Transverse colon (tissue), 4 donors: ENCODE data around the gene AXIN1. TPM values are rescaled to one million over a fixed set of nuclear protein-coding genes. Genes with fewer than 3 reads are reported as not detected.

ENCODE experiments used
- DNase-seq: peaks from one replicate; pipeline ENCODE4 v3.0.0-alpha.2; 2019
- H3K27ac ChIP-seq, 4 donors: fragments of 200-600 bp; sonication (generic); 2 replicates each; pipeline ENCODE4 v1.5.1; 2016 to 2018; ENCODE audit warnings: inconsistent platforms in 4 of 4
- H3K27me3 ChIP-seq: fragments of 200-600 bp; sonication (generic); 2 replicates; pipeline ENCODE4 v1.5.1; 2017; ENCODE audit warnings: inconsistent platforms
- H3K36me3 ChIP-seq, 4 donors: fragments of 200-600 bp; sonication (generic); 2 replicates each; pipeline ENCODE4 v1.5.1; 2017 to 2019; ENCODE audit warnings: inconsistent platforms in 4 of 4
- H3K4me1 ChIP-seq, 4 donors: fragments of 200-600 bp; sonication (generic); 2 replicates each; pipeline ENCODE4 v1.5.1; 2017 to 2020; ENCODE audit warnings: inconsistent platforms in 4 of 4
- H3K4me3 ChIP-seq, 4 donors: fragments of 200-600 bp; sonication (generic); 1 replicate in 1 of 4; 2 replicates in 3 of 4; pipeline versions ENCODE4 v1.5.1 to v1.6.1; 2017 to 2019; ENCODE audit warnings: inconsistent platforms in 4 of 4
- H3K9me3 ChIP-seq, 2 donors: fragments of 200-600 bp; sonication (generic); 2 replicates each; pipeline ENCODE4 v1.5.1; 2017 to 2019; ENCODE audit warnings: inconsistent platforms in 2 of 2
- CTCF ChIP-seq, 5 experiments: fragments of 200-600 bp in 3 of 5; fragments of 450-650 bp in 2 of 5; sonication (generic) in 3 of 5; IDR thresholded peaks; 1 replicate in 2 of 5; 2 replicates in 3 of 5; pipeline ENCODE4 v1.5.1; 2016 to 2017; ENCODE audit warnings: antibody characterized with exemption in 5 of 5, inconsistent platforms in 3 of 5, mild to moderate bottlenecking in 2 of 5, moderate library complexity in 1 of 5
- EP300 ChIP-seq: sonication (generic); formaldehyde crosslinking; IDR thresholded peaks from one replicate; pipeline ENCODE4 v1.6.1; 2017; ENCODE audit warnings: antibody characterized with exemption, low read depth
- POLR2A ChIP-seq: fragments of 450-650 bp; IDR thresholded peaks from one replicate; pipeline ENCODE4 v1.6.1; 2016; ENCODE audit warnings: antibody characterized with exemption, mild to moderate bottlenecking, moderate library complexity
- POLR2AphosphoS5 ChIP-seq, 3 donors: sonication (generic); formaldehyde crosslinking; IDR thresholded peaks; one replicate each; pipeline ENCODE4 v1.6.1; 2016; ENCODE audit warnings: antibody characterized with exemption in 3 of 3
- WGBS, 2 donors: methylation state at CpG; one replicate each; pipeline ENCODE4 v1.1.5; 2018; ENCODE audit warnings: low coverage in 1 of 2; 5-methylcytosine and 5-hydroxymethylcytosine counted together
- in situ Hi-C, 4 donors: fragments of 200-750 bp; cut with MboI; loops; one replicate each; pipeline versions ENCODE4 v1.15.0 to v1.15.1; 2017; ENCODE audit warnings: low sequenced_read_pairs in 3 of 4, low pct_ligation_motif_present in 1 of 4, low pct_unique_long_range_greater_than_20kb in 1 of 4
- intact Hi-C: fragments of 100-400 bp; cut with DNase I; formaldehyde crosslinking; loops from one replicate; pipeline ENCODE4 v1.15.1; 2023; ENCODE audit warnings: low total_unique reads
- total RNA-seq, 4 donors: library from RNA; depleted of rRNA; stranded (reverse); fragments of >200 nt; gene quantifications; one replicate each; pipeline ENCODE4 v1.1.0, GENCODE V29; 2016

AXIN1 gene
- total RNA-seq, 4 donors from 2014 or later, result 41.4 to 73.7 (median 58.7) TPM

DNA sequence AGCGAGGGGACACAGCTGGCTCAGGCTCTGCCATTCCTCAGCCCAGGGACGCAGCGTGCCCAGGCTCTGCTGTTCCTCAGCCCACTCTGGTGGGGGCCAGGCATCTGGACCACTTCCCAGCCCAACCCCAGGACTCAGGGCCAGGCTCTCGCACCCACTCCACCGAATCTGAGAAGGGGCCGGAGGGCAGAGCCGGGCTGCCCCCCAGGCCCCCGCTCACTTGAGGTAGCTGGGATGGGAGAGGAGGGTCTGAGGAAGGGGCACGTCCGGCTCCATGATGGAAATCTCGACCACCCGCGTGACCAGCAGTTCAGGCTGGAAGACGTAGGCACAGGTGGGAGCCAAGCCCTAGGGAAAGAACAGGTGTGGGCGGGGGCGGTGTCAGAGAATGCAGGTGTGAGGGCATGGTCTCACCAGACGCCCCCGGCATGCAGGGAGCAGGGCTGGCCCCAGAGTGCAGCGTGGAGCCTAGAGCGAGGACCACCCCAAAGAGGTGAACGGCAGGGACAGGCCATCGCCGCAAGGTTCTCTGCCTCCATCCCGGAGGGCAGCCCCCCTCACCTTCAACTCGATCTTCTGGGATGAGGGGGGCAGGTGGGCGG lies 24.4 kb upstream of the AXIN1 start:
- in situ Hi-C loops, result no loop called here
- peaks cover 12 to 26% (median 23%) of the 10 kb centered on the region in 4 donors for H3K4me1 ChIP-seq
- no peak for DNase-seq
- intact Hi-C loops, result no loop called here
- H3K27ac ChIP-seq, result no peak overlapping the region
- no peaks in the 10 kb centered on the region for H3K9me3 ChIP-seq
- peaks cover 0 to 9% (median 4%) of the 10 kb centered on the region in 4 donors for H3K36me3 ChIP-seq
- TF ChIP-seq EP300 (no peak), POLR2AphosphoS5 (IDR thresholded peaks at IDR 0.05) (no peak), POLR2A (no peak)
- H3K4me3 ChIP-seq, result no peak overlapping the region
- WGBS, 2 donors, result 90% methylated on average over 25 of the region's 26 CpGs; no CpG with 5 or more reads in 1 of the 2 donors
- no peaks in the 10 kb centered on the region for H3K27me3 ChIP-seq

- no peak for TF ChIP-seq POLR2A
- no peak for DNase-seq
Measured at GRCh38 chr16:375927-376816, 23.6 kb upstream of the AXIN1 start.

GRCh38 chr16:375212-375611 lies 22.7 kb upstream of the AXIN1 start:
- no peak for DNase-seq
- in situ Hi-C loops (no loop called here), intact Hi-C loops (no loop called here)
- H3K4me1 ChIP-seq, result peaks cover 15 to 27% (median 22%) of the 10 kb centered on the region in 4 donors
- peaks cover 0 to 9% (median 4%) of the 10 kb centered on the region in 4 donors for H3K36me3 ChIP-seq
- no peak for TF ChIP-seq POLR2AphosphoS5 (IDR thresholded peaks at IDR 0.05)
- no peak for TF ChIP-seq POLR2A
- no peak for TF ChIP-seq EP300
- no peak for TF ChIP-seq CTCF (IDR thresholded peaks at IDR 0.05)
- no peak overlapping the region for H3K27ac ChIP-seq
- H3K4me3 ChIP-seq, result no peak overlapping the region
- H3K9me3 ChIP-seq, result no peaks in the 10 kb centered on the region
- no peaks in the 10 kb centered on the region for H3K27me3 ChIP-seq
- WGBS, 2 donors, result 96 to 100% methylated on average over 4 to 22 of the region's 23 CpGs

More at GRCh38 chr16:375927-376816, 23.6 kb upstream of the AXIN1 start:
- Histone ChIP-seq H3K9me3 (no peaks in the 10 kb centered on the region), H3K27ac (no peak overlapping the region), H3K36me3 (peaks cover 0 to 9% (median 4%) of the 10 kb centered on the region in 4 donors), H3K4me3 (no peak overlapping the region), H3K27me3 (no peaks in the 10 kb centered on the region), H3K4me1 (peaks cover 12 to 27% (median 24%) of the 10 kb centered on the region in 4 donors)
- 97% methylated on average over 25 of the region's 44 CpGs; no CpG with 5 or more reads in 1 of the 2 donors for WGBS, 2 donors
- in situ Hi-C loops, result no loop called here
- intact Hi-C loops, result no loop called here

- in situ Hi-C loops, result no loop called here
Measured at GRCh38 chr16:374616-374926, 22.0 kb upstream of the AXIN1 start.

More at GRCh38 chr16:374616-374926, 22.0 kb upstream of the AXIN1 start:
- H3K36me3 ChIP-seq, result peaks cover 0 to 9% (median 4%) of the 10 kb centered on the region in 4 donors
- no peaks in the 10 kb centered on the region for H3K9me3 ChIP-seq
- DNase-seq, result no peak
- H3K27ac ChIP-seq, result no peak overlapping the region
- H3K4me1 ChIP-seq, result peaks cover 14 to 26% (median 21%) of the 10 kb centered on the region in 4 donors
- intact Hi-C loops, result no loop called here
- TF ChIP-seq EP300, result no peak
- TF ChIP-seq POLR2A, result no peak
- no peak for TF ChIP-seq CTCF (IDR thresholded peaks at IDR 0.05)
- TF ChIP-seq POLR2AphosphoS5 (IDR thresholded peaks at IDR 0.05), result no peak
- H3K27me3 ChIP-seq, result no peaks in the 10 kb centered on the region
- WGBS, 2 donors, result 94% methylated on average over 9 of the region's 9 CpGs; no CpG with 5 or more reads in 1 of the 2 donors
- no peak overlapping the region for H3K4me3 ChIP-seq
